Karpas-422 (cell line): ENCODE data around the gene NBEA. TPM values are rescaled to one million over a fixed set of nuclear protein-coding genes. Genes with fewer than 3 reads are reported as not detected.

Experiments
- DNase-seq: peaks from one replicate; pipeline ENCODE4 v3.0.0-alpha.2; 2015
- H2AFZ ChIP-seq: fragments of 200-600 bp; sonication (generic); 2 replicates; pipeline ENCODE4 v1.6.1; 2014; ENCODE audit warnings: antibody characterized with exemption, low read length, mixed read lengths
- H3K27ac ChIP-seq: fragments of 200-600 bp; sonication (generic); 2 replicates; pipeline ENCODE4 v1.5.1; 2014; ENCODE audit warnings: mild to moderate bottlenecking, low read length, moderate library complexity
- H3K27me3 ChIP-seq: fragments of 200-600 bp; sonication (generic); 2 replicates; pipeline ENCODE4 v1.6.1; 2014; ENCODE audit warnings: low read length, mixed read lengths
- H3K36me3 ChIP-seq: fragments of 200-600 bp; sonication (generic); 2 replicates; pipeline ENCODE4 v1.6.1; 2014; ENCODE audit warnings: low read length, mixed read lengths; ENCODE audit not compliant: insufficient read depth
- H3K4me1 ChIP-seq: fragments of 200-600 bp; sonication (generic); 2 replicates; pipeline ENCODE4 v1.6.1; 2014; ENCODE audit warnings: mild to moderate bottlenecking, low read length, mixed read lengths
- H3K4me2 ChIP-seq: fragments of 200-600 bp; sonication (generic); 2 replicates; pipeline ENCODE4 v1.6.1; 2014; ENCODE audit warnings: low read length, low read depth, mild to moderate bottlenecking; ENCODE audit not compliant: poor library complexity, severe bottlenecking
- H3K4me3 ChIP-seq: fragments of 200-600 bp; sonication (generic); 2 replicates; pipeline ENCODE4 v1.5.1; 2014; ENCODE audit warnings: mild to moderate bottlenecking, antibody characterized with exemption, low read length, mixed read lengths
- H3K79me2 ChIP-seq: fragments of 200-600 bp; sonication (generic); 2 replicates; pipeline ENCODE4 v1.6.1; 2014; ENCODE audit warnings: mild to moderate bottlenecking, low read length, mixed read lengths
- H3K9ac ChIP-seq: fragments of 200-600 bp; sonication (generic); 2 replicates; pipeline ENCODE4 v1.6.0; 2014; ENCODE audit warnings: low read length
- H3K9me2 ChIP-seq: fragments of 200-600 bp; sonication (generic), shearing (Covaris generic); replicated peaks from 2 replicates; pipeline ENCODE4 v1.6.0; 2014; ENCODE audit warnings: mild to moderate bottlenecking, low read length, moderate library complexity; ENCODE audit not compliant: insufficient read depth
- H3K9me3 ChIP-seq: fragments of 300-700, 200-600 bp; sonication (generic); 2 replicates; pipeline ENCODE4 v1.6.1; 2014; ENCODE audit warnings: low read length, mixed read lengths
- H4K20me1 ChIP-seq: fragments of 200-600 bp; sonication (generic); 2 replicates; pipeline ENCODE4 v1.6.1; 2014; ENCODE audit warnings: mild to moderate bottlenecking, antibody characterized with exemption, low read length, low read depth; ENCODE audit not compliant: insufficient read depth
- total RNA-seq: library from RNA; depleted of rRNA; stranded (reverse); fragments of >200 nt; shearing (Covaris generic); gene quantifications from 2 replicates; pipeline ENCODE4 v1.2.3, GENCODE V29; 2014; ENCODE audit warnings: low replicate concordance

Gene NBEA
- total RNA-seq, 1 experiment from 2014 or later, result 4.0 TPM

GRCh38 chr13:35531526-35531925, 589.5 kb downstream of the NBEA start:
- no peaks in the 10 kb centered on the region for H3K9me2 ChIP-seq
- DNase-seq, result no peak
- H3K9me3 ChIP-seq, result no peaks in the 10 kb centered on the region
- no peaks in the 10 kb centered on the region for H4K20me1 ChIP-seq
- H3K4me3 ChIP-seq, result no peak overlapping the region
- no peak overlapping the region for H3K4me2 ChIP-seq
- H3K36me3 ChIP-seq, result no peaks in the 10 kb centered on the region
- no peak overlapping the region for H3K9ac ChIP-seq
- no peak overlapping the region for H2AFZ ChIP-seq
- H3K27ac ChIP-seq, result no peak overlapping the region
- no peaks in the 10 kb centered on the region for H3K27me3 ChIP-seq
- H3K4me1 ChIP-seq, result no peaks in the 10 kb centered on the region
- no peaks in the 10 kb centered on the region for H3K79me2 ChIP-seq

GRCh38 chr13:35534343-35534742, 592.3 kb downstream of the NBEA start:
- H3K4me1 ChIP-seq, result no peaks in the 10 kb centered on the region
- no peaks in the 10 kb centered on the region for H3K36me3 ChIP-seq
- no peak overlapping the region for H3K4me2 ChIP-seq
- no peak for DNase-seq
- no peaks in the 10 kb centered on the region for H4K20me1 ChIP-seq
- no peak overlapping the region for H3K4me3 ChIP-seq
- no peak overlapping the region for H3K27ac ChIP-seq
- no peak overlapping the region for H2AFZ ChIP-seq
- no peaks in the 10 kb centered on the region for H3K79me2 ChIP-seq
- no peak overlapping the region for H3K9ac ChIP-seq
- no peaks in the 10 kb centered on the region for H3K27me3 ChIP-seq
- H3K9me3 ChIP-seq, result no peaks in the 10 kb centered on the region
- no peaks in the 10 kb centered on the region for H3K9me2 ChIP-seq

- Histone ChIP-seq H4K20me1 (no peaks in the 10 kb centered on the region), H2AFZ (no peak overlapping the region), H3K4me3 (no peak overlapping the region), H3K36me3 (no peaks in the 10 kb centered on the region), H3K9me3 (no peaks in the 10 kb centered on the region), H3K27ac (no peak overlapping the region), H3K9me2 (no peaks in the 10 kb centered on the region), H3K27me3 (no peaks in the 10 kb centered on the region), H3K4me1 (no peaks in the 10 kb centered on the region), H3K9ac (no peak overlapping the region), H3K4me2 (no peak overlapping the region), H3K79me2 (no peaks in the 10 kb centered on the region)
- DNase-seq, result no peak
These were observed 606.7 kb downstream of the NBEA start for GRCh38 chr13:35548790-35549189.

- Histone ChIP-seq H4K20me1 (no peaks in the 10 kb centered on the region), H3K27me3 (no peaks in the 10 kb centered on the region), H3K4me1 (no peaks in the 10 kb centered on the region), H3K79me2 (no peaks in the 10 kb centered on the region), H3K9me2 (no peaks in the 10 kb centered on the region), H3K27ac (no peak overlapping the region), H2AFZ (no peak overlapping the region), H3K9ac (no peak overlapping the region), H3K4me3 (no peak overlapping the region), H3K4me2 (no peak overlapping the region), H3K9me3 (no peaks in the 10 kb centered on the region), H3K36me3 (no peaks in the 10 kb centered on the region)
- DNase-seq, result no peak
These were observed 607.4 kb downstream of the NBEA start for GRCh38 chr13:35549481-35549880.

- H3K4me1 ChIP-seq, result no peaks in the 10 kb centered on the region
- H3K9me3 ChIP-seq, result no peaks in the 10 kb centered on the region
- no peak for DNase-seq
- no peak overlapping the region for H3K27ac ChIP-seq
- no peak overlapping the region for H3K9ac ChIP-seq
- no peaks in the 10 kb centered on the region for H3K27me3 ChIP-seq
- no peak overlapping the region for H2AFZ ChIP-seq
- H3K4me2 ChIP-seq, result no peak overlapping the region
- no peak overlapping the region for H3K4me3 ChIP-seq
- H3K36me3 ChIP-seq, result no peaks in the 10 kb centered on the region
- no peaks in the 10 kb centered on the region for H3K79me2 ChIP-seq
- no peaks in the 10 kb centered on the region for H3K9me2 ChIP-seq
- no peaks in the 10 kb centered on the region for H4K20me1 ChIP-seq
These were observed 610.2 kb downstream of the NBEA start for GRCh38 chr13:35552172-35552844.

- Histone ChIP-seq H3K27me3 (no peaks in the 10 kb centered on the region), H3K9me2 (no peaks in the 10 kb centered on the region), H3K4me1 (no peaks in the 10 kb centered on the region), H3K4me2 (no peak overlapping the region), H4K20me1 (no peaks in the 10 kb centered on the region), H3K4me3 (no peak overlapping the region), H3K9me3 (no peaks in the 10 kb centered on the region), H2AFZ (no peak overlapping the region), H3K9ac (no peak overlapping the region), H3K27ac (no peak overlapping the region), H3K79me2 (no peaks in the 10 kb centered on the region), H3K36me3 (no peaks in the 10 kb centered on the region)
- no peak for DNase-seq
These were observed 613.0 kb downstream of the NBEA start for GRCh38 chr13:35554972-35555623.

GRCh38 chr13:35557475-35557874, 615.4 kb downstream of the NBEA start:
- Histone ChIP-seq H3K9me2 (no peaks in the 10 kb centered on the region), H2AFZ (no peak overlapping the region), H3K36me3 (no peaks in the 10 kb centered on the region), H3K9ac (no peak overlapping the region), H3K4me1 (no peaks in the 10 kb centered on the region), H3K27ac (no peak overlapping the region), H3K27me3 (no peaks in the 10 kb centered on the region), H3K4me2 (no peak overlapping the region), H4K20me1 (no peaks in the 10 kb centered on the region), H3K79me2 (no peaks in the 10 kb centered on the region), H3K9me3 (no peaks in the 10 kb centered on the region), H3K4me3 (no peak overlapping the region)
- no peak for DNase-seq

GRCh38 chr13:35561540-35561939, 619.5 kb downstream of the NBEA start:
- no peaks in the 10 kb centered on the region for H3K36me3 ChIP-seq
- H3K9ac ChIP-seq, result no peak overlapping the region
- no peaks in the 10 kb centered on the region for H3K4me1 ChIP-seq
- no peaks in the 10 kb centered on the region for H3K9me2 ChIP-seq
- H3K27me3 ChIP-seq, result no peaks in the 10 kb centered on the region
- no peaks in the 10 kb centered on the region for H3K9me3 ChIP-seq
- H4K20me1 ChIP-seq, result no peaks in the 10 kb centered on the region
- no peak overlapping the region for H3K4me3 ChIP-seq
- H2AFZ ChIP-seq, result no peak overlapping the region
- no peak for DNase-seq
- H3K27ac ChIP-seq, result no peak overlapping the region
- no peak overlapping the region for H3K4me2 ChIP-seq
- H3K79me2 ChIP-seq, result no peaks in the 10 kb centered on the region
